Measurements from ENCODE around the gene LMF1. TPM values are rescaled to one million over a fixed set of nuclear protein-coding genes. Genes with fewer than 3 reads are reported as not detected.

The LMF1 gene
- total and polyA plus RNA-seq, 2 experiments from 2014 or later: 18.8 to 41.6 TPM

DNA sequence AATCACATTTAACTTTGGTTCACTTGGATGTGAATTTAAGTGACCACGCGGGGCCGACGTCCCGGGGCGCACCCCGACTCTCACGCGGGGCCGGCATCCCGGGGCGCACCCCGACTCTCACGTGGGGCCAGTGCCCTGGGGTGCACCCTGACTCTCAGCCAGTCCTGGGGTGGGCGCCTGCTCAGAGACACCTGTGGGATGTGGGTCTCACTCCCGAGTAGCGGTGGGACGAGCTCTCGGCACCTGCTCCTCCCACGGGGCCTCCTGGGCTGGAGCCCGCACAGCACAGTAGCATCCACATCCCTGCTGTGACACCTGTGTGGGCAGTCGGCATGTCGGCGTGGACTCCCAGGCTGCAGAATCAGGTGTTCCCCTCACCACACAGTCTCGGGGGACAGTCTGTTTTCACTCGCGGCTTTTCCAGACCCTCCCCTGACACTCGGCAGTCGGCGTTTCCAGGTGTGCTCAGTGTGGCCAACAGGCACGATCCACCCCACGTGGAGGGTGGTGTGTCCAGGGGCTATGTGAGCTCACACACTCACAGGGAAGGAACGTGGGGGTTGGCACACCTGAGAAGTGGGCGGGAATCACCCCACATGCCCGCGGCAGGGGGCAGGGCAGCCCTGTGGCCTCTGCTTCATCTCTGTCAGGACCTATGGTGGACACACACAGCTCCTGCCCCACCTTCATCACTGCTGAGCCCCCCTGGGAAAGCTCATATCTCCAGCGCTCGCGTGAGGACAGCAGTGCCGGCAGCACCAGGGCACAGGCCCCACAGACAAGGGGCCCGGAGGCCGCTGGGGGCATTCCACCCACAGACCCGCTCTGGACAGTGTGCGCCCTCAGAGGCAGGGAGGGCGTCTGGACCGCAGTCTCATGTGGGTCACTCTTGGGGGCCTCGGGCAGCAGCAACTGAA is 51.8 kb downstream of the LMF1 start:
- Histone ChIP-seq H3K27ac (no peak overlapping the region), H3K27me3 (no peaks in the 10 kb centered on the region), H3K36me3 (no peaks in the 10 kb centered on the region), H3K4me1 (ENCODE audit: low read depth) (no peaks in the 10 kb centered on the region), H3K9me3 (ENCODE audit: low read depth) (no peaks in the 10 kb centered on the region), H3K4me3 (no peak overlapping the region)
- TF ChIP-seq, protein P1, sequence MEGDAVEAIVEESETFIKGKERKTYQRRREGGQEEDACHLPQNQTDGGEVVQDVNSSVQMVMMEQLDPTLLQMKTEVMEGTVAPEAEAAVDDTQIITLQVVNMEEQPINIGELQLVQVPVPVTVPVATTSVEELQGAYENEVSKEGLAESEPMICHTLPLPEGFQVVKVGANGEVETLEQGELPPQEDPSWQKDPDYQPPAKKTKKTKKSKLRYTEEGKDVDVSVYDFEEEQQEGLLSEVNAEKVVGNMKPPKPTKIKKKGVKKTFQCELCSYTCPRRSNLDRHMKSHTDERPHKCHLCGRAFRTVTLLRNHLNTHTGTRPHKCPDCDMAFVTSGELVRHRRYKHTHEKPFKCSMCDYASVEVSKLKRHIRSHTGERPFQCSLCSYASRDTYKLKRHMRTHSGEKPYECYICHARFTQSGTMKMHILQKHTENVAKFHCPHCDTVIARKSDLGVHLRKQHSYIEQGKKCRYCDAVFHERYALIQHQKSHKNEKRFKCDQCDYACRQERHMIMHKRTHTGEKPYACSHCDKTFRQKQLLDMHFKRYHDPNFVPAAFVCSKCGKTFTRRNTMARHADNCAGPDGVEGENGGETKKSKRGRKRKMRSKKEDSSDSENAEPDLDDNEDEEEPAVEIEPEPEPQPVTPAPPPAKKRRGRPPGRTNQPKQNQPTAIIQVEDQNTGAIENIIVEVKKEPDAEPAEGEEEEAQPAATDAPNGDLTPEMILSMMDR (IDR thresholded peaks at IDR 0.05; ENCODE audit: low read depth, low read length): no peak
- DNase-seq (ENCODE audit: low read depth in 1 of 2, low spot score in 1 of 2): no peak

- Histone ChIP-seq H3K27me3 (no peaks in the 10 kb centered on the region), H3K4me3 (no peak overlapping the region), H3K36me3 (no peaks in the 10 kb centered on the region), H3K9me3 (ENCODE audit: low read depth) (no peaks in the 10 kb centered on the region), H3K4me1 (ENCODE audit: low read depth) (no peaks in the 10 kb centered on the region), H3K27ac (no peak overlapping the region)
- TF ChIP-seq, protein P1 (IDR thresholded peaks at IDR 0.05; ENCODE audit: low read depth, low read length): no peak
- DNase-seq (ENCODE audit: low read depth in 1 of 2, low spot score in 1 of 2): no peak
Observed at GRCh38 chr16:918068-918467, 52.7 kb downstream of the LMF1 start.

DNA sequence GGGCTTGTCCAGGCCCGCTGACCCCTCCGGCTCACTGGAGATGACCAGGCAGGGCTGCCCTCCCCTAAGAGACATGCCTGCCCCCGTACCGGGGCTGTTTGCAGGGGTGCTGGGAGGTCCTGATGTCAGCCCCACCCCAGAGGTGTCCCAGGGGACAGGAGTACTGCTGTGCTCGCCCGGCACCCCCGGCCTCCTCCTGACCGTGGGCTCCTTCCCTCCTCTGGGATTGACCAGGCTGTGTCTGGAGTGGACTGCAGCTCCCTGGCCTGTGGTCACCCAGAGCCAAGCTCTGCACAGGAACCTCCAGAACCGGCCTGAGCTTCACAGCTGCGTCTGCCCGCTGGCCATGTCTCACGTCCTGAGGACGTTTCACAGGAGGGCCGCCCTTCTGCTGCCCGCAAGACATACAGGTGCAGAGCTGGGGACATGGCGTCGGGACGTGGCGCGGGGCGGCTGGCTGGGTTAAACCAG is 53.2 kb downstream of the LMF1 start:
- TF ChIP-seq, protein P1 (IDR thresholded peaks at IDR 0.05; ENCODE audit: low read depth, low read length): no peak
- no peak for DNase-seq (ENCODE audit: low read depth in 1 of 2, low spot score in 1 of 2)
- no peaks in the 10 kb centered on the region for H3K4me1 ChIP-seq (ENCODE audit: low read depth)
- H3K4me3 ChIP-seq: no peak overlapping the region
- H3K27ac ChIP-seq: no peak overlapping the region
- no peaks in the 10 kb centered on the region for H3K9me3 ChIP-seq (ENCODE audit: low read depth)
- H3K36me3 ChIP-seq: no peaks in the 10 kb centered on the region
- no peaks in the 10 kb centered on the region for H3K27me3 ChIP-seq

DNA sequence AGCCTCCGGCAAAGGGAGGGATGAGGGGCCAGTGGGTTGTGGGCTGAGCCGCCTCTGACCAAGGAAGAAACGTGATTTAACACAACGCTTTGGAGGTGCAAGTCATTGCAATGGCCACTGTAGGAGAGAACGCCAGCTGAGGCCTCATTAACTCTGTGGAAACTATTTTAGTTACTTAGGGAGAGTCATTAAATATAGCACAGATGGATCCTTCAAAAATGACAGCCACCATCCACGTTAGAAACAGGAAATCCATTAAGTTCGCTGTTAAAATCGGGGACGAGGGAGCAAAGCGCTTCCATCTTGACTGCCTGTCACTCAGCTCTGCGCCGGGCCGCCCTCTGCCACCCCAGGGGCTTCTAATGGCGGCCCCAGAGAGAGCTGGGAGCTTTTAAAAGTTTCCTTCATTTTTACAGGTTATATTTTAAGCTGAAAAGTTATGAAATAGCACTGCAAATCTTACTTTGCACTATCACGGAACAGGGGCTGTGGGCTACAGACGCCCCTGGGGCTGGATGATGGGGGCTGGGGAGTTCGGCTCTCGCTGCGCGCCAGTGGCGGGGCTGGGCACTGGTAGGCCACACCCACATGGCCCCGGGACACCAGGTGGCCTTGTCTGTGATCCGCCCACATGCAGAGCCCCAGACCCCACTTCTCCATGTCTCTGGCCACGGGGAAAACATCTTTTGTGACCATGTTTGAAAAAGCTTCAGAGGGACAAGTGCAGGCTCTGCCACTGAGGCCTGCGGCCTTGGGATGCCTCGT is 54.6 kb downstream of the LMF1 start:
- no peaks in the 10 kb centered on the region for H3K4me1 ChIP-seq (ENCODE audit: low read depth)

DNA sequence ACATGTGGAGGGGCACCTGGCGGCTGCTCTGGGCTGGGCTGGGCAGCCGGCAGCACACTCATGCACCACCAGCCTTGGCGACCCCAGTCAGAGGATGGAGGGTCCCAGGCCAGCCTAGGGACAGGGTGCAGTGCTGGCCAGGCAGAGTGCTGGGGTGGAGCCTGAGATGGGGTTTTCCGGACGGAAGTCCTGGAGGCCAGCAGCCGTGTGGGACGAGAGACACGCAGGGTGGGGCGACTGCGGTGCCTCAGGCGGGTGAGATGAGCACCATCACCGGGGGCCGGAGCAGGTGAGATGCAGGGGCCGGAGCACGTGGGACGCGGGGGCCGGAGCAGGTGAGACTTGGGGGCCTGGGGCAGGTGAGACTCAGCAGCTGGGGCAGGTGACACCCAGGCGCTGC is 55.2 kb downstream of the LMF1 start:
- DNase-seq (ENCODE audit: low read depth in 1 of 2, low spot score in 1 of 2): no peak

More for the DNA sequence above, 54.6 kb downstream of the LMF1 start:
- TF ChIP-seq, protein P1 (IDR thresholded peaks at IDR 0.05; ENCODE audit: low read depth, low read length): no peak
- no peak overlapping the region for H3K27ac ChIP-seq
- H3K9me3 ChIP-seq (ENCODE audit: low read depth): no peaks in the 10 kb centered on the region
- no peak for DNase-seq (ENCODE audit: low read depth in 1 of 2, low spot score in 1 of 2)
- no peaks in the 10 kb centered on the region for H3K36me3 ChIP-seq
- no peaks in the 10 kb centered on the region for H3K27me3 ChIP-seq
- no peak overlapping the region for H3K4me3 ChIP-seq

More for the DNA sequence above, 55.2 kb downstream of the LMF1 start:
- H3K27ac ChIP-seq: no peak overlapping the region
- no peaks in the 10 kb centered on the region for H3K4me1 ChIP-seq (ENCODE audit: low read depth)
- H3K4me3 ChIP-seq: no peak overlapping the region
- H3K9me3 ChIP-seq (ENCODE audit: low read depth): no peaks in the 10 kb centered on the region
- H3K27me3 ChIP-seq: no peaks in the 10 kb centered on the region
- TF ChIP-seq, protein P1 (IDR thresholded peaks at IDR 0.05; ENCODE audit: low read depth, low read length): no peak
- H3K36me3 ChIP-seq: no peaks in the 10 kb centered on the region
